ENCODE data around the gene STAB2.
"Not testable (repeated sequence)": the region's sequence is repeated elsewhere in the genome, so short reads cannot be mapped to it uniquely, and the experiment has no call there.

Gene STAB2

GRCh38 chr12:103640831-103641230, 53.8 kb downstream of the STAB2 start:
- no peak overlapping the region for H3K4me3 ChIP-seq
- no peaks in the 10 kb centered on the region for H3K36me3 ChIP-seq (replicated peaks)
- DNase-seq (ENCODE audit: low spot score in 2 of 2): no peak
- no peaks in the 10 kb centered on the region for H3K4me1 ChIP-seq
- no peaks in the 10 kb centered on the region for H3K9me3 ChIP-seq
- no peaks in the 10 kb centered on the region for H3K27me3 ChIP-seq (ENCODE audit: low read depth)
- in situ Hi-C loops (cut with MboI; ENCODE audit: low sequenced_read_pairs): no loop called here

DNA sequence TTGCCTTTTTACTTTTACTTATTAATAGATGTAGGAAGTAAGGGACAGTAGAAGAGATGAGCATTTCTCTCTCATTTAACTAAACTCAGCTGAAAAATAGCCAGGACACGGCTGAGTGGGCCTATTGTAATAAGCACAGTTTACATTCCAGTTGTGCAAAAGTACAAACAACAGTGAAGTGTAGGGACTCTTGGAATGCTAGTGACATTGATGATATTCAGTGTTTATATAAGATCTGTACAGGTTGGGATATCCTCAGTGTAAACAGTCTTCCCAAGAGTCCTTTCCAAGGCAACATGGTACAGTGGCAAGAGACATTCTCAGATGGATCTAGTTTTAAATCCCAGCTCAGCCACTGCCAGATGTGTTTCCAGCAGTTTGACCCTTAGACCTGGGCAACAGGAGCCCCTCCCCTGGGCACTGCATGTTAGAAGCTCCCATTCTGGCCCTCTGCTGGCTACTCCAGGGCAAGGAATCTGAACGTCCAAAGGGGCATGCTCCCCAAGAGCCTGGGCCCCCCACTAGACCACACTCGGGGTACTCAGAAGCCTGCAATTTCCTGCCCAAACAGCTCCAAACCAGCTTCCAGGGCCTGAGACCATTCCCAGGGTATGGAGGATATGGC, 55.3 kb downstream of the STAB2 start:
- Histone ChIP-seq H3K27me3 (ENCODE audit: low read depth) (no peaks in the 10 kb centered on the region), H3K4me1 (no peaks in the 10 kb centered on the region), H3K9me3 (no peaks in the 10 kb centered on the region), H3K36me3 (replicated peaks) (no peaks in the 10 kb centered on the region), H3K4me3 (no peak overlapping the region)
- in situ Hi-C loops (cut with MboI; ENCODE audit: low sequenced_read_pairs): no loop called here
- no peak for DNase-seq (ENCODE audit: low spot score in 2 of 2)

- no peak for DNase-seq (ENCODE audit: low spot score in 2 of 2)
- H3K4me3 ChIP-seq: no peak overlapping the region
- H3K36me3 ChIP-seq (replicated peaks): no peaks in the 10 kb centered on the region
- no peaks in the 10 kb centered on the region for H3K27me3 ChIP-seq (ENCODE audit: low read depth)
- no peaks in the 10 kb centered on the region for H3K4me1 ChIP-seq
- in situ Hi-C loops (cut with MboI; ENCODE audit: low sequenced_read_pairs): no loop called here
- no peaks in the 10 kb centered on the region for H3K9me3 ChIP-seq
Observed at GRCh38 chr12:103645202-103645601, 58.1 kb downstream of the STAB2 start.

DNA sequence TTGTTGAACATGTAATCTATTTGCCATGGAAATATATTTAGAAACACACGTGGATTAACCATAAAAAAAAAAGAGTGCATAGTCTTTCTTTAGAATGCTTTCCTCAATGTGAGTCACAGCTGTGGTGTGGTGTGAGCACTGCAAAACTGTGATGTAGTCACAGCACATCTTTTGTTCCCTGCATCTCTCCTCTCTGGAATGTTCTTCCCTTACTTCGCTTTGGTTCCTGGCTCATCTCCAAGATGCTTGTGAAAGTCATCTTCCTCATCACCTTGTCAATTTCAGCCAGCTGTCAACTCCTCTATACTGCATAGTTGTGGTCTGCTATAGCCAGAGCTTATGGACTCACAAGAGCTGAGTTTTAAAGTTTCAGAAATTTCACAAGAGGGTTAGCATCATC, 60.2 kb downstream of the STAB2 start:
- H3K36me3 ChIP-seq (replicated peaks): no peaks in the 10 kb centered on the region
- H3K9me3 ChIP-seq: no peaks in the 10 kb centered on the region
- in situ Hi-C loops (cut with MboI; ENCODE audit: low sequenced_read_pairs): no loop called here
- no peaks in the 10 kb centered on the region for H3K4me1 ChIP-seq
- DNase-seq (ENCODE audit: low spot score in 2 of 2): no peak
- no peaks in the 10 kb centered on the region for H3K27me3 ChIP-seq (ENCODE audit: low read depth)
- H3K4me3 ChIP-seq: no peak overlapping the region

- Histone ChIP-seq H3K9me3 (no peaks in the 10 kb centered on the region), H3K4me3 (no peak overlapping the region), H3K4me1 (no peaks in the 10 kb centered on the region), H3K27me3 (ENCODE audit: low read depth) (peaks cover 7% of the 10 kb centered on the region), H3K36me3 (replicated peaks) (no peaks in the 10 kb centered on the region)
- in situ Hi-C loops (cut with MboI; ENCODE audit: low sequenced_read_pairs): no loop called here
- no peak for DNase-seq (ENCODE audit: low spot score in 2 of 2)
Observed at GRCh38 chr12:103652808-103653207, 65.7 kb downstream of the STAB2 start.

GRCh38 chr12:103653568-103654173, 66.6 kb downstream of the STAB2 start:
- H3K36me3 ChIP-seq (replicated peaks); H3K4me1 ChIP-seq; H3K4me3 ChIP-seq; in situ Hi-C loops (cut with MboI; ENCODE audit: low sequenced_read_pairs); DNase-seq (ENCODE audit: low spot score in 2 of 2); H3K27me3 ChIP-seq (ENCODE audit: low read depth); H3K9me3 ChIP-seq: not testable (repeated sequence)

DNA sequence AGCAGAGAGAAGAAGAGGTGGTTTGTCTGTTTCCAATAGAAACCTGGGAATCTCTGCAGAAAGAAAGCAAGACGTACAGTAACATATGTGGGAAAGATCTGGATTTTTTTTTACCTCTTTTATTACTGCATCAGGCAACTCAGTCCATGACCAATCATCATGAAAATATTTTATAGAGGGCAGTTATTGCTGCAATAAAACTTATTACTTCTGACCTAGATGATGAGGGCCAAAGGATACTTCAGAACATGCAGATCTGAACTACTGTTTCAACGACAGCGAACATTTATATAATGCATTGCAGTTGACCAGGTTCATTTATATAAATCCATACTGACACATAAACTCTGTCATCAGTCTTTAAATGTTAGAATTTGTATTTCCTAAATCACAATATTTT, 67.7 kb downstream of the STAB2 start:
- H3K4me3 ChIP-seq: no peak overlapping the region
- H3K9me3 ChIP-seq: no peaks in the 10 kb centered on the region
- H3K4me1 ChIP-seq: no peaks in the 10 kb centered on the region
- H3K27me3 ChIP-seq (ENCODE audit: low read depth): peaks cover 10% of the 10 kb centered on the region
- in situ Hi-C loops (cut with MboI; ENCODE audit: low sequenced_read_pairs): no loop called here
- DNase-seq (ENCODE audit: low spot score in 2 of 2): no peak
- H3K36me3 ChIP-seq (replicated peaks): no peaks in the 10 kb centered on the region

DNA sequence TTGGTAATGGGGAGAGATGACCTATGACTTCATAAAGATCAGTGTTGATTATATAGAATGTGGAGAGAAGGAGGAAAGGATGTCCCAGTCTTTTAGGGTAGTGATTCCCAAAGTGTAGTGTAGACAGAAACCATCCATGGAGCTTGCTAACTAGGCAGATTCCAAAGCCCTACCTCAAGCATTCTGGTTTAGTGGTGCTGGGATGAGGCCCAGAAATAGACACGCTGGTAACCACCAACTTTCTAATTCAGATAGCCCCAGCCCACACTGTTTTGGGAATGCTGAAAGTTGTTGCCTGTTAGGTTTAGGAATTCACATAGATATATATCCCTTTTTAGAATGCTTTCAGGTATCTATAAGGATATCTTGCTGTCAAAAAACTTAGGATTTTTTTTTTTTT, 69.2 kb downstream of the STAB2 start:
- in situ Hi-C loops (cut with MboI; ENCODE audit: low sequenced_read_pairs): no loop called here

DNA sequence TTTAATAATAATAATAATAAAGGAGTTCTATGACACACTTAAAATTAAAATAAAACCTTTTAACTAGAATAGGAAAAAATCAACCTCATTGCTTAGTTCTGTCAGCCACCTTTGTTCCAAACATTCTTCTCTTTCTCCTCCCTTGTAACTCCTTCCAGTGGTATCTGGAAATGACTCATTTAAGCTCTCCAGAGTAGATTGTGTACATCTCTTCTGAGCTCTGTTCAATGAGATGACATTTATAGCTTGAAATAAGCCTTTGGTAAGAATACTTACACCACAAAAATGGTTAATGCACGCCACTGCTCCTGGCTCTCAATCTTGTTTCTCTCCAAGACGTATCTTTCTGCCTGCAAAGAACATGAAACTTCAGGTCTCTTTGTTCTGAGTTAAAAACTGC, 70.3 kb downstream of the STAB2 start:
- in situ Hi-C loops (cut with MboI; ENCODE audit: low sequenced_read_pairs): no loop called here
- no peak for DNase-seq (ENCODE audit: low spot score in 2 of 2)
- no peaks in the 10 kb centered on the region for H3K36me3 ChIP-seq (replicated peaks)
- no peaks in the 10 kb centered on the region for H3K4me1 ChIP-seq
- H3K4me3 ChIP-seq: no peak overlapping the region
- H3K9me3 ChIP-seq: no peaks in the 10 kb centered on the region
- H3K27me3 ChIP-seq (ENCODE audit: low read depth): peaks cover 10% of the 10 kb centered on the region

More for the DNA sequence above, 69.2 kb downstream of the STAB2 start:
- DNase-seq (ENCODE audit: low spot score in 2 of 2): no peak
- peaks cover 10% of the 10 kb centered on the region for H3K27me3 ChIP-seq (ENCODE audit: low read depth)
- H3K9me3 ChIP-seq: no peaks in the 10 kb centered on the region
- no peak overlapping the region for H3K4me3 ChIP-seq
- H3K4me1 ChIP-seq: no peaks in the 10 kb centered on the region
- no peaks in the 10 kb centered on the region for H3K36me3 ChIP-seq (replicated peaks)

DNA sequence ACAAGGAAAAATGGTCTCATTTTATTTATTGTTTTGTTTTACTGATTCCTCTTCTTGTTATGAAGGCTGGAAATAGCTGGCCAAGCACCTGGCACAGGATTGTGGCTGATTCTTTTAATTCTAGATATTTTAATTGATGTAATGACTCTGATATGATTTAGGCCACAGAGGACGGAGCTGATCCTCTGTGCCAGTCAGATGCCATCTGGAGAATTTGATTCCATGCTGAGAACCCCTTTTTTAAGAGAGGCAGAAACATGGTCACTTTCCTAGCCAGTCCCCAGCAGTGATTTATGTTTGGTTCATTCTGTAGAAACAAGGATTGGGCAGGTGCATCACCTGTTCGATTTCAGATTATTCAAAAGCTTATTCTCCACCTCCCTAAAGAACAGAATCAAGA, 77.6 kb downstream of the STAB2 start:
- no peaks in the 10 kb centered on the region for H3K36me3 ChIP-seq (replicated peaks)
- in situ Hi-C loops (cut with MboI; ENCODE audit: low sequenced_read_pairs): no loop called here

DNA sequence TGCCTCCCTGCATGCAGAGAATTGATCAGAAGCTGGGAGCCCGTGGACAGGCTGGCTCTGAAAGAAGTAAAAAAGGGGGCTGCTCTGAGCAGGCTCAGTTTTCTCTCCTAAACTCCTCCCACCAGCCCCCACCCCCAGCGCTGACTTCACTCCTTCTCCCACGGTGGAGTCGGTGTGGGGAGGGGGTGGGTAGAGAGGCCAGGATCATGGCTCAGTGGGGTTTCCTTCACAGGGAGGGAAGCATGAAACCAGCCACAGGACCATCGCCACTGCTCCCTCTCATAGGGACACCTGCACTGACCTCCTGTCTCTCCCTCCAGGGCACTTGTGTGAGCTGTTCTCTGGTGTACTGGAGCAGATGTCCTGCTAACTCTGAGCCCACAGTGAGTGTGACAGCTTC, 78.9 kb downstream of the STAB2 start:
- Histone ChIP-seq H3K27me3 (ENCODE audit: low read depth) (no peaks in the 10 kb centered on the region; the same call in 1 of the 2 replicates), H3K4me1 (no peaks in the 10 kb centered on the region), H3K36me3 (replicated peaks) (no peaks in the 10 kb centered on the region), H3K4me3 (no peak overlapping the region), H3K9me3 (no peaks in the 10 kb centered on the region)
- in situ Hi-C loops (cut with MboI; ENCODE audit: low sequenced_read_pairs): no loop called here
- DNase-seq (ENCODE audit: low spot score in 2 of 2): no peak

More for the DNA sequence above, 77.6 kb downstream of the STAB2 start:
- no peaks in the 10 kb centered on the region for H3K4me1 ChIP-seq
- H3K27me3 ChIP-seq (ENCODE audit: low read depth): no peaks in the 10 kb centered on the region; the same call in 1 of the 2 replicates
- no peak for DNase-seq (ENCODE audit: low spot score in 2 of 2)
- H3K4me3 ChIP-seq: no peak overlapping the region
- H3K9me3 ChIP-seq: no peaks in the 10 kb centered on the region

DNA sequence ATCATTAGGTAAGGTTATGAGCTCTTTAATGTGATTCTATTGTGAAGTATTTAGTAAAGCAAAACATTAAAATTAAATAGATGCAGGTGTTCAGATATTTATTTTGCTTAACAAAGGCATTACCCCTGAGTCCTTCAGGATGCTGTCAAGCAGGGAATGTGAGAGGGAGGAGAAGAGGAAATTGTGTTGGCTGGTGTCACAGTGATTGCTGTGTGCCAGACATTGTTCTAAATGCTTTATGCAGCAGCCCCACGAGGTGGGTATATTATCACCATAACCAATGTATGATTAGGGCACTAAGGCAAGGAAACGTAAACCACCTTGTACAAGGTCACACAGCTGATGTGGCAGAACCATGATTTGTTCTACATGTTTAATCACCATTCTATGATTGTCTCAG, 80.1 kb downstream of the STAB2 start:
- DNase-seq (ENCODE audit: low spot score in 2 of 2): no peak
- no peaks in the 10 kb centered on the region for H3K4me1 ChIP-seq
- in situ Hi-C loops (cut with MboI; ENCODE audit: low sequenced_read_pairs): no loop called here
- no peaks in the 10 kb centered on the region for H3K9me3 ChIP-seq
- no peaks in the 10 kb centered on the region; the same call in 1 of the 2 replicates for H3K27me3 ChIP-seq (ENCODE audit: low read depth)
- no peak overlapping the region for H3K4me3 ChIP-seq
- H3K36me3 ChIP-seq (replicated peaks): no peaks in the 10 kb centered on the region

GRCh38 chr12:103668520-103668919, 81.4 kb downstream of the STAB2 start:
- Histone ChIP-seq H3K9me3 (no peaks in the 10 kb centered on the region), H3K27me3 (ENCODE audit: low read depth) (no peaks in the 10 kb centered on the region; the same call in 1 of the 2 replicates), H3K4me1 (no peaks in the 10 kb centered on the region), H3K4me3 (no peak overlapping the region), H3K36me3 (replicated peaks) (no peaks in the 10 kb centered on the region)
- no peak for DNase-seq (ENCODE audit: low spot score in 2 of 2)
- in situ Hi-C loops (cut with MboI; ENCODE audit: low sequenced_read_pairs): no loop called here

DNA sequence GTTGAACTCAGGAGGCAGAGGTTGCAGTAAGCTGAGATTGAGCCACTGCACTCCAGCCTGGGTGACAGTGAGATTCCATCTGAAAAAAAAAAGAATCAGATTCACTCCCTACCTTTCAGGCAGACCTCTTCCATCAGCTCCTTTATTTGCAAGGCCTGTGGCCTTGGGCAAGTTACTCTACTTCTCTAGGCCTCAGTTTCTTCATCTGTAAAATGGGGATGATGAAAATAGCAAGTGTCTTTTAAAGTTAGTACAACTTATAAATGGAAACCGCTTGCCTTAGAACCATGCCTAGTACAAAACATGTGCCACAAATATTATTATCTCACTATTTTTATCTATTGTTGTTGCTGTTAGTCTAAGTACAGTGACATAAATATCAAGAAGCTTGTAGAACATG, 84.3 kb downstream of the STAB2 start:
- DNase-seq (ENCODE audit: low spot score in 2 of 2): no peak
- H3K4me3 ChIP-seq: no peak overlapping the region
- in situ Hi-C loops (cut with MboI; ENCODE audit: low sequenced_read_pairs): no loop called here
- no peaks in the 10 kb centered on the region for H3K4me1 ChIP-seq
- no peaks in the 10 kb centered on the region for H3K9me3 ChIP-seq
- H3K27me3 ChIP-seq (ENCODE audit: low read depth): no peaks in the 10 kb centered on the region; the same call in 1 of the 2 replicates
- no peaks in the 10 kb centered on the region for H3K36me3 ChIP-seq (replicated peaks)
